H1 (cell line): ENCODE results near the gene MMD. TPM values are rescaled to one million over a fixed set of nuclear protein-coding genes. Genes with fewer than 3 reads are reported as not detected.
"Not testable (repeated sequence)": the region's sequence is repeated elsewhere in the genome, so short reads cannot be mapped to it uniquely, and the experiment has no call there.

ENCODE experiments used
- CTCF ChIA-PET: fragments of 300-600 bp; sonication (Branson Sonifier 250); formaldehyde crosslinking; loops from one replicate; lab custom pipeline; 2021; ENCODE audit not compliant: partially characterized antibody; lab: Charles Lee
- POLR2A ChIA-PET: fragments of 300-600 bp; sonication (Branson Sonifier 250); formaldehyde crosslinking; loops from one replicate; lab custom pipeline; 2021; ENCODE audit warnings: inconsistent platforms; ENCODE audit not compliant: partially characterized antibody; lab: Charles Lee
- DNase-seq, 2 experiments: peaks; one replicate each; pipeline versions ENCODE4 v3.0.0 to v3.0.0-alpha.2; 2010 to 2022; ENCODE audit warnings: low spot score in 2 of 2, low read depth in 1 of 2, mixed read lengths in 1 of 2
- FAIRE-seq: peaks from 2 replicates; lab custom pipeline; 2011; peaks lifted over from hg19 to GRCh38; lab: Jason Lieb, UNC
- H2AFZ ChIP-seq: 2 replicates; pipeline ENCODE4 v1.8.1; 2012; ENCODE audit warnings: low read length, inconsistent platforms
- H2AK5ac ChIP-seq: 2 replicates; pipeline ENCODE4 v1.6.1; 2013; ENCODE audit warnings: low read depth, low read length
- H2BK120ac ChIP-seq: replicated peaks from 2 replicates; pipeline ENCODE3; 2013; ENCODE audit warnings: low read depth, low read length, inconsistent platforms
- H2BK12ac ChIP-seq: 2 replicates; pipeline ENCODE4 v1.6.1; 2013; ENCODE audit warnings: low read depth, low read length
- H2BK15ac ChIP-seq: 2 replicates; pipeline ENCODE4 v1.6.1; 2013; ENCODE audit warnings: low read length
- H2BK20ac ChIP-seq: 2 replicates; pipeline ENCODE4 v1.6.1; 2013; ENCODE audit warnings: low read length
- H2BK5ac ChIP-seq: 2 replicates; pipeline ENCODE4 v1.6.1; 2013; ENCODE audit warnings: low read depth, low read length
- H3K14ac ChIP-seq: 2 replicates; pipeline ENCODE4 v1.6.1; 2013; ENCODE audit warnings: inconsistent platforms; ENCODE audit not compliant: insufficient read length
- H3K18ac ChIP-seq: 2 replicates; pipeline ENCODE4 v1.6.1; 2013; ENCODE audit warnings: low read length; ENCODE audit errors: extremely low read depth
- H3K23ac ChIP-seq: 2 replicates; pipeline ENCODE4 v1.6.1; 2013; ENCODE audit warnings: inconsistent platforms; ENCODE audit not compliant: insufficient read length
- H3K23me2 ChIP-seq: 2 replicates; pipeline ENCODE4 v1.6.1; 2013; ENCODE audit warnings: low read depth, low read length
- H3K27ac ChIP-seq: 2 replicates; pipeline ENCODE4 v1.6.1; 2011; ENCODE audit warnings: low read depth, low read length, inconsistent platforms
- H3K27me3 ChIP-seq, 4 experiments: replicated peaks in 1 of 4; 1 replicate in 1 of 4; 2 replicates in 3 of 4; pipeline versions ENCODE4 v1.6.1 to v1.8.1; 2011 to 2013; ENCODE audit warnings: low read length in 3 of 4, mild to moderate bottlenecking in 3 of 4, inconsistent platforms in 2 of 4, mixed read lengths in 2 of 4, moderate library complexity in 1 of 4; ENCODE audit not compliant: control insufficient read depth in 3 of 4, insufficient read depth in 3 of 4; ENCODE audit errors: extremely low read depth in 1 of 4
- H3K36me3 ChIP-seq, 4 experiments: 2 replicates each; pipeline versions ENCODE4 v1.6.1 to v1.8.1; 2011 to 2013; ENCODE audit warnings: mild to moderate bottlenecking in 4 of 4, low read length in 3 of 4, moderate library complexity in 2 of 4, control low read depth in 1 of 4, inconsistent platforms in 1 of 4; ENCODE audit not compliant: insufficient read depth in 4 of 4, control insufficient read depth in 2 of 4
- H3K4ac ChIP-seq: replicated peaks from 2 replicates; pipeline ENCODE3; 2013; ENCODE audit warnings: low read length, low read depth, mixed read lengths, inconsistent platforms; ENCODE audit not compliant: insufficient read length
- H3K4me1 ChIP-seq, 4 experiments: replicated peaks in 1 of 4; 1 replicate in 1 of 4; 2 replicates in 3 of 4; pipeline versions ENCODE4 v1.6.1 to v1.8.1; 2011 to 2013; ENCODE audit warnings: low read length in 3 of 4, inconsistent platforms in 2 of 4, mixed read lengths in 1 of 4; ENCODE audit not compliant: insufficient read depth in 4 of 4, control insufficient read depth in 3 of 4
- H3K4me2 ChIP-seq, 2 experiments: 2 replicates each; pipeline versions ENCODE4 v1.6.1 to v1.8.1; 2011 to 2013; ENCODE audit warnings: low read depth in 2 of 2, low read length in 2 of 2, control low read depth in 1 of 2, inconsistent platforms in 1 of 2, mild to moderate bottlenecking in 1 of 2; ENCODE audit not compliant: insufficient read depth in 1 of 2
- H3K4me3 ChIP-seq, 4 experiments: fragments of 200-600, 300-600 bp in 1 of 4; sonication (generic), shearing (Covaris generic), sonication (Bioruptor Twin) in 1 of 4; 2 replicates each; pipeline versions ENCODE4 v1.5.1 to v1.8.1; 2011 to 2016; ENCODE audit warnings: low read length in 4 of 4, low read depth in 3 of 4, control low read depth in 2 of 4, inconsistent platforms in 2 of 4, mild to moderate bottlenecking in 2 of 4, mixed read lengths in 1 of 4, moderate library complexity in 1 of 4; ENCODE audit not compliant: insufficient read depth in 2 of 4; ENCODE audit errors: extremely low read depth in 1 of 4
- H3K56ac ChIP-seq: replicated peaks from 2 replicates; pipeline ENCODE3; 2013; ENCODE audit warnings: low read depth, mild to moderate bottlenecking, mixed read lengths, low read length, inconsistent platforms; ENCODE audit not compliant: insufficient read length
- H3K79me1 ChIP-seq: 2 replicates; pipeline ENCODE4 v1.6.1; 2013; ENCODE audit warnings: low read depth, low read length, control low read depth
- H3K79me2 ChIP-seq, 2 experiments: 2 replicates each; pipeline versions ENCODE4 v1.6.1 to v1.8.1; 2012 to 2013; ENCODE audit warnings: low read length in 2 of 2, mild to moderate bottlenecking in 2 of 2, inconsistent platforms in 1 of 2; ENCODE audit not compliant: insufficient read depth in 2 of 2, control insufficient read depth in 1 of 2
- H3K9ac ChIP-seq, 4 experiments: replicated peaks in 1 of 4; 1 replicate in 1 of 4; 2 replicates in 3 of 4; pipeline versions ENCODE4 v1.6.1 to v1.8.1; 2011 to 2013; ENCODE audit warnings: low read depth in 3 of 4, low read length in 3 of 4, control low read depth in 2 of 4, mild to moderate bottlenecking in 2 of 4, moderate library complexity in 2 of 4, inconsistent platforms in 1 of 4; ENCODE audit errors: extremely low read depth in 1 of 4
- H3K9me3 ChIP-seq, 2 experiments: 2 replicates each; pipeline versions ENCODE4 v1.6.1 to v1.8.1; 2012 to 2013; ENCODE audit warnings: mild to moderate bottlenecking in 2 of 2, moderate library complexity in 2 of 2, control low read depth in 1 of 2, inconsistent platforms in 1 of 2, low read depth in 1 of 2, low read length in 1 of 2, mixed read lengths in 1 of 2; ENCODE audit not compliant: insufficient read depth in 2 of 2
- H4K20me1 ChIP-seq, 2 experiments: replicated peaks in 1 of 2; 2 replicates each; pipeline versions ENCODE3 to v1.8.1; 2011 to 2013; ENCODE audit warnings: inconsistent platforms in 2 of 2, low read length in 2 of 2, mild to moderate bottlenecking in 1 of 2; ENCODE audit not compliant: insufficient read depth in 2 of 2, control insufficient read depth in 1 of 2
- H4K5ac ChIP-seq: 2 replicates; pipeline ENCODE4 v1.6.1; 2013; ENCODE audit warnings: low read length, low read depth, mixed read lengths, inconsistent platforms; ENCODE audit not compliant: insufficient read length
- H4K8ac ChIP-seq: 2 replicates; pipeline ENCODE4 v1.8.0; 2013; ENCODE audit warnings: mild to moderate bottlenecking, moderate library complexity, low read length, inconsistent platforms; ENCODE audit not compliant: insufficient read depth; ENCODE audit errors: extremely low read depth
- H4K91ac ChIP-seq: replicated peaks from 2 replicates; pipeline ENCODE3; 2013; ENCODE audit warnings: low read length, mixed read lengths, inconsistent platforms; ENCODE audit not compliant: insufficient read length
- WGBS, 2 experiments: shearing (Covaris generic) in 1 of 2; methylation state at CpG; one replicate each; pipeline versions ENCODE4 v1.1.6 to v1.1.7; 2013 to 2015; ENCODE audit warnings: low lambda C conversion rate in 2 of 2, mixed read lengths in 2 of 2, inconsistent platforms in 1 of 2, low coverage in 1 of 2, missing lambda C conversion rate in 1 of 2; ENCODE audit not compliant: insufficient replicate concordance in 2 of 2, insufficient coverage in 1 of 2, insufficient read length in 1 of 2; ENCODE audit errors: extremely low coverage in 1 of 2, missing lambda C conversion rate in 1 of 2; 5-methylcytosine and 5-hydroxymethylcytosine counted together
- polyA plus RNA-seq, 7 experiments: library from polyadenylated mRNA; depleted of rRNA in 3 of 7; stranded (reverse) in 5 of 7; unstranded in 2 of 7; fragments of >200 nt in 5 of 7; fragments of 200-250 nt in 2 of 7; gene quantifications; 1 replicate in 5 of 7; 2 replicates in 1 of 7; 4 replicates in 1 of 7; pipeline versions ENCODE4 v1.2.1 to v1.2.3, GENCODE V29; 2011 to 2013; ENCODE audit warnings: missing spikeins in 2 of 7, mixed read lengths in 2 of 7
- total RNA-seq: library from RNA; stranded (reverse); fragmentation: NEBNext Ultra II Directional; extraction: Animal tissue kit (Norgen Biotek cat#: 25700); gene quantifications from 2 replicates; pipeline ENCODE4 v1.2.1, GENCODE V29; 2021

MMD gene
- total and polyA plus RNA-seq, 2 of the 8 experiments (the other 6 are each of a cell fraction or from before 2014, with no cell fraction given) = 28.2 to 37.8 TPM

GRCh38 chr17:55404197-55404596, 17.4 kb downstream of the MMD start:
- H3K14ac ChIP-seq, POLR2A ChIA-PET, H3K4me2 ChIP-seq, CTCF ChIA-PET, H2AK5ac ChIP-seq, H4K8ac ChIP-seq, DNase-seq, H3K18ac ChIP-seq, H4K91ac ChIP-seq, H4K5ac ChIP-seq, H2AFZ ChIP-seq, H3K4ac ChIP-seq, H3K23ac ChIP-seq, H3K9ac ChIP-seq, H3K79me1 ChIP-seq, H2BK20ac ChIP-seq, H3K9me3 ChIP-seq, H3K4me3 ChIP-seq, H3K4me1 ChIP-seq, H3K56ac ChIP-seq, H3K79me2 ChIP-seq, H2BK12ac ChIP-seq, H2BK120ac ChIP-seq, H3K27me3 ChIP-seq, H2BK15ac ChIP-seq, FAIRE-seq, H4K20me1 ChIP-seq, H2BK5ac ChIP-seq, H3K27ac ChIP-seq, H3K23me2 ChIP-seq: not testable (repeated sequence)
- 90% methylated on average over 5 of the region's 5 CpGs; no CpG with 5 or more reads in 1 of the 2 experiments for WGBS, 2 experiments
- peaks cover 11 to 68% (median 36%) of the 10 kb centered on the region in 4 experiments; a peak in 7 of 8 replicates for H3K36me3 ChIP-seq
